Putamen (tissue), 1 donor: ENCODE results near the gene PIP5K1B.

Source experiments
- DNase-seq: peaks from one replicate; pipeline ENCODE4 v3.0.0-alpha.2; 2016; ENCODE audit warnings: low spot score

Gene PIP5K1B

DNA sequence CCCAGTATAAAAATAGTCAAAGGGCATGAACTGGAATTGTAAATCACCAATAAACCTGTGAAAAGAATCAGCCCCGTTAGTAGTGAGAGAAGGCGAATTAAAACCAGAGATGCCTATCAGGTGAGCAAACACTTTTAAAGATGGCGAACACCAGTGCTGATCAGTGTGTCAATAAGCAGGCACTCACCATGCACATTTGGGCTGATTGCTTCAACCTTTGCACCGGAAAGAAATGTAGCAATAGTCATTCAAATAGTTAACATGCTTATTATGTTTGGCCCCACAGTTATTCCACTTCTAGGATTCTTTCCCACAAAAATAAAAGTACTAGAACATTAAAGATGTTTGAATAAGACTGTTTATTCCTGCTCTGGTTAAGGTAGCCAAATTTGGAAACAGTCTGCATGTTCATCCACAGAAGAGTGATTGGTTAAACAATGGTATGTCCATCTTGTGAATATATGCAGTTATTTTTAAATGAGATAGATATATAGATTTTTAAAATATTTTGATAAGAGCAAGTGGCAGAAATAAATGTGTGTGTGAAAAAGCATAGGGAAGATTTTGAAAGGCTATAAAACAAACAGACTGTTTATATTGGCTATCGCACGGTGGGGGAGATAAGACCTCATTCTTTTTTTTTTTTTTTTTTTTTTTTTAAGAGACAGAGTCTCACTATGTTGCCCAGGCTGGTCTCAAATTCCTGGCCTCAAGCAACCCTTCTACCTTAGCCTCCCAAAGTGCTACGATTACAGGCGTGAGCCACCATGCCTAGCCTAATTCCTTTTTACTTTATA, 112.2 kb downstream of the PIP5K1B start:
- DNase-seq: no peak

DNA sequence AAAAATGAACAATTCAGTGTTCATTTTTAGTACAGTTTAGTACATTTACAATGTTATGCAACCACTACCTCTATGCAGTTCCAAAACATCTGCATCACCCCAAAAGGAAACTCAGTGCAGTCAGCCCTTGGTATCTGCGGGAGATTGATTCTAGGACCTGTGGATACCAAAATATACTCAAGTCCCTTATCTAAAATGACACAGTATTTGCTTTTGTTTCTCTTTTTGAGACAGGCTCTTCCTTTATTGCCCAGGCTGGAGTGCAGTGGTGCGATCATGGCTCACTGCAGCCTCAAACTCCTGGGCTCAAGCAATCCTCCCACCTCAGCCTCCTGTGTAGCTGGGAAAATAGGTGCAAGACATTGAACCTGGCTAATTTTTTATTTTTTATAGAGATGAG, 114.0 kb downstream of the PIP5K1B start:
- DNase-seq: no peak

DNA sequence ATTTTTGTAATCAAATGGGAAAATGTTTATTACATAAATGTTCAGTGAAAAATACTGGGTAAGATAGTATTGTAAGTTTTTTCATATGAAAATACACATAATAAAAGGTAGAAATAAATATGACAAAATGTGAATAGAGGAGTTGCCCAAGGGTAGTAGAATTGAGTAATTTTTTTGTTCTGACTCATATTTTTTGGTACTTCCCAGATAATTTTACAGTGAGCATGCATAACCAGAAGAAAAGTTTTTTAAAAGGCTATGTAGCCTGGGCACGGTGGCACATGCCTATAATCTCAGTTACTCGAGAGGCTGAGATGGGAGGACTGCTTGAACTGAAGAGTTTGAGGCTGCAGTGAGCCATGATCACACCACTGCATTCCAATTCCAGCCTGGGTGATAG, 116.9 kb downstream of the PIP5K1B start:
- no peak for DNase-seq

GRCh38 chr9:68822596-68823165, 117.6 kb downstream of the PIP5K1B start:
- no peak for DNase-seq

GRCh38 chr9:68825762-68826472, 120.9 kb downstream of the PIP5K1B start:
- no peak for DNase-seq

- no peak for DNase-seq
Measured at GRCh38 chr9:68827837-68828744, 123.1 kb downstream of the PIP5K1B start.

- DNase-seq: no peak
Measured at GRCh38 chr9:68832101-68832500, 127.1 kb downstream of the PIP5K1B start.

DNA sequence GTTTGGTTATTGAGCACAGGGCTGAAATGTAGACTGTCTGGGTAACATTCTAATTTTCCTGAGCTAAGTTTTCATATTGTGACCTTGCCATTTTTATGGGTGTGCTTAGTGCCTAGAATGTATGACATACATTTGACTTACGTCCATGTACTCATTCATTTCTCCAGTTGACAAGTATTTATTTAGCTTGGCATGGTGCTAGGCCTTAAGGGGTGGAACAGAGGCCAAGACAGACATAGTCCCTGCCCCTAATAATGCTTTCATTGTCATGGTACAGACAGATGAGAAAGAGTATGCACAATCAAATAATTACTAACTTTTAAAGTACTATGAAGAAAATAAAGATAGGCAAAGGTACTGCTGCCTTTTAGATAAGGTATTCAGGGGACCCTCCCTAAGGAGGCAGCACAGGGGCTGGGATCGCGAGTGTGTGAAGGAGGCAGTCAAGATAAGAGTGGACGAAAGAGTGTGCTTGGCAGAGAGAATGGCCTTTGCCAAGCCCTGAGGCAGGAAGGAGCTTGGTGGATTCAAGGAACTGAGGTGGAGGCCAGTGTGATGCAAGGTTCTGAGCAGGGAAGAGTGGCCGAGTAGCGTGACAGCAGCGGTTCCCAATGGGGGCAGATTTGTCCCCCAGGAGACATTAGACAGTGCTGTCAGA, 128.0 kb downstream of the PIP5K1B start:
- DNase-seq: no peak

GRCh38 chr9:68834931-68835520, 130.0 kb downstream of the PIP5K1B start:
- DNase-seq: no peak

DNA sequence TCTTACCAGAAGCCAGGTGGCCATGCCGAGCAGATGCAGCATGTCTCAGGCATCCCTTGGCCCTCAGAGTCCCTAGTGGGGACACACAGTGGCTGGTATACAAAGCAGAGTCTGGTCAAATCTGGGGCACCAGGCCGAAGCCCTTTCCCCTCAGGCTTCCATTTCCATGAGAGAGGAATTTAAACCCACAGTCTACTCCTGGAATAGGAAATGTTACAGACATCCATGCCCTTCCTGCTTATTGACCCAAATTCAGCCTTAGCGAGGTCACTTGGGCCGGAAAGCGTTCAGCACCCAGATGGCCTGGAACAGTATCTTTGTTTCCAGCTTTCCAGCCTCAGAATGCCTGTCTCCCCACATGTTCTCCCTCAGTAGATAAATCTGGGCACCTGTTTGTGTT, 131.7 kb downstream of the PIP5K1B start:
- no peak for DNase-seq

- DNase-seq: no peak
Measured at GRCh38 chr9:68838245-68838644, 133.2 kb downstream of the PIP5K1B start.

- no peak for DNase-seq
Measured at GRCh38 chr9:68841276-68842052, 136.4 kb downstream of the PIP5K1B start.

- DNase-seq: no peak
Measured at GRCh38 chr9:68842568-68842967, 137.5 kb downstream of the PIP5K1B start.

DNA sequence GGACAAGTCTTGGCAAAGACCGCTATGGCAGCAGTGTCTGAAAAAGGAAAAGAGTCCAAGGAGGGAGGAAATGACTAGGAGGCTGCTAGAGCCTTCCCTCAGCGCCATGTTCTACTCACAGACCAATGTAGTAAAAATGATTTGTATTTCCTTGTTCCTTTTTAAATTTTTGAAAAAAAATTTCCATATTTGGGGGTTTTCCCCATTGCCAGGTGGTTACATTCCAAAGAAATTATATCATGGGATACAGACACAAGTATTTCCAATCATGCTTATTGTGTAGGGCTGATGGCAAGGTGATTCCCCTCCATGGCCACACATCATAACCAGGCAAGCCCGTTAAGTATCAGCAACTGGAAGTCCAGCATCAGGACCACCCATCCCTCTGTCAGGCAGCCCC, 138.2 kb downstream of the PIP5K1B start:
- DNase-seq: no peak

DNA sequence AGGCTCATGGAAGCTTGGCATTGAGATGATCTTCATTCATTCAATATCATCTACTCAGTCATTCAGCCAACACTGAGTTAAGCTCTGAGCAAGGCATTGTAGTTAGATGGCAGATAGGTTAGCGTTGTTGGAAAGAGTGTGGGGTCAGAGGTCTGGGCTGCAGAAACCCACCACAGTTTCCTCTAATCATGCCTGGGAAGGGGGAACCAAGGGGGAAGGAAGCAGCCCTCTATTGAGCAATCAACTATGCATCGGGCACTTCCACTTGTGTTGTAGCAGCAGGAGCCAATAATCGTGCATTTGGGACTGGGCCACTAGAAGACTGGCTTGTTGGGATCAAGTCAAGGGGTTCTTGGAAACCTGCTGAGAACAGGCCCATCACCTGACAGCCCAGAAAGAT, 139.1 kb downstream of the PIP5K1B start:
- no peak for DNase-seq

DNA sequence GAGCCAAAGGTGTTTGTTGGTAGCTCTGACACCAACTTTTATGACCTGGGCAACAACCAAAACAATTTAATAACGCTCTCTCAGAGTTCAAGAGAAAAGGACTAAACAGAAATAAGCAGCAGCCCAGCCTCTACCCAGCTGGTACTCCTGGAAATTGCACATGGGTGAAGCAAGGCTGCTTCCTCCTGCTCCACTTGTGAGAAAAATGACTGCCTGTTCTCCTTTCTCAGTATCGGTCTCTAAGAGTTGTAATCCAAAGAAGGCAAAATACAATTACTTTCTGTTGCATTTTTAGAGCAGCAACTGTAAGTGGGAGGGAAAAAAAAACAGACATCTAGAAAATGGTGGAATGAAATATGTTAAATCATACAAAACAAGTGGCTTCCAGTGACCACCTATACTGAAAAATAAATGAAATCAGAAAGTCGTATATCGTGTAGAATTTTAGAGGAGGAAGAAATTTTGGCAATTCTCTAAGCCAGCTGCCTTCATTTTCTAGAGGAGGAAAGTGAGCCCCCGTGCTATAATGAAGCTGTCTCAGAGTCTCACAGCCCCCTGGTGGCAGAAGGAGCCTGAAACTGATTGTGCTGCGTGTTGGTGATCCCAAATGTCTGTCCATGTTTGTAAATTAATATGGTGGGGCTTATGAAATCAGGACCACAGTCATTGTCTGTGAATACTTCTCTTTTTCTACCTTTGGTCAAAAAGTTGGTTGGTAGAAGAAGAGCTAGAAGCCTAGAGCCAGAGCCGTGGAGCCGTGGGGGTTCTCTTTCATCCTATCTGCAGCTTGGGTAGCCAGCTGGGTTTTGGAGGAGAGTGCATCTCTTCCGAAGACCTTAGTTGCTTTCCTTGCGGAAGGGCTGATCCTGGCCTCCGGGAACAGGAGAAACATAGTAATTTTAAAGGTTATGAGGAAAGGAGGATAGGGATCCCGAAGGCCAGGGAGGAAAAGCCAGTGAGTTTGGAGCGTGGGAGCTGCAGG, 139.9 kb downstream of the PIP5K1B start:
- no peak for DNase-seq

DNA sequence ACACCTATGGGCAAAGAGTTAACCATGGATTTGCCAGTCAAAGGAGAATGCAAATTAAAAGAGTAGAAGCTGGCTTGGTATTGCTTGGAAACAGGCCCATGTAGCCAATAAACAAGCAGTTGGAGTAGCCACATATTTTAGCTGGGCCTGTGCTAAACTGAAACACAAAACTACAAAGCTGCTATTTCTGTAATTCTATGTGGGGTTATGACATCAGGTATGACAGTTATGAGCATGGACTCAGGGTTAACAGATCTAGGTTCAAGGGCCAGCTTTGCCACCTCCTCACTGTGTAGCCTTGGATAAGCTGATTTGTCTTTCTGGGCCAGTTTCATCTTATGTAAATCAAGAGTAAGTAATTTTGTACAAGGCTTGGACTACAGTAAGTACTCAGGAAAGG, 142.7 kb downstream of the PIP5K1B start:
- no peak for DNase-seq

GRCh38 chr9:68851657-68852056, 146.6 kb downstream of the PIP5K1B start:
- no peak for DNase-seq

DNA sequence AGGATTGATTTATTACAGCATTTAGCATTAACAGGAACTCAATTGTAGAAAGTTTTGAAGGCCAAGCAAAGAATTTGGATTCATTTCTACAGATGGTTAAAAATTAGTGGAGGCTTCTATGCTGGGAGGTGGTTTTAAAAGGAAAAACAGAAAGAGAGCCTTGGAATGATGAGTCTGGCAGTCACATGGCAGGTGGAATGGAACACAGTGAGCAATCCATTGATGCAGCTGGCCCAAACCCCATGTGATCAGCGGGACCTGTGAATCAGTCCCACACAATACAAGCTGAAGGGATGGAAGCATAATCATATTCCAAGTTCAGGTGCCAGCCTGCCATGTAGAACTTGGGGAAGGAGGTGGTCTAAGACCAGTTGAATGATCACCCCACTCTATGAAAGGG, 147.9 kb downstream of the PIP5K1B start:
- DNase-seq: no peak
